GM12878 (cell line): ENCODE measurements around the gene TOMM40. TPM values are rescaled to one million over a fixed set of nuclear protein-coding genes. Genes with fewer than 3 reads are reported as not detected.

Experiments
- ATAC-seq: fragments of 200-7000 bp; cut with Tn5 transposase; 3 replicates; pipeline ENCODE4 v1.9.1; 2020; ENCODE audit warnings: mild to moderate bottlenecking, moderate library complexity
- BruUV-seq: library from RNA; stranded (reverse); fragments of 400-500 nt; replicated peaks from 2 replicates; lab custom pipeline; 2021; lab: Mats Ljungman, UMichigan
- CTCF ChIA-PET: fragments of 300-600 bp; sonication (Branson Sonifier 250); formaldehyde crosslinking; extraction: SDS; loops from one replicate; lab custom pipeline; 2021; ENCODE audit warnings: inconsistent platforms; lab: Yijun Ruan, JAX
- POLR2A ChIA-PET: fragments of 350-600 bp; formaldehyde crosslinking; extraction: SDS; loops from one replicate; lab custom pipeline; 2021; ENCODE audit warnings: inconsistent platforms; lab: Charles Lee
- RAD21 ChIA-PET: fragments of 300-600 bp; sonication (Branson Sonifier 250); formaldehyde crosslinking; loops from one replicate; lab custom pipeline; 2023; ENCODE audit warnings: antibody characterized with exemption; ENCODE audit not compliant: unreplicated experiment; lab: Charles Lee
- SMC1A ChIA-PET: fragments of 300-600 bp; sonication (Branson Sonifier 250); formaldehyde crosslinking; loops from one replicate; lab custom pipeline; 2023; ENCODE audit not compliant: unreplicated experiment, uncharacterized antibody; lab: Charles Lee
- DNase-seq: peaks from one replicate; pipeline ENCODE4 v3.0.0-alpha.2; 2011; ENCODE audit warnings: low read depth, low spot score
- FAIRE-seq: peaks from 3 replicates; lab custom pipeline; 2011; peaks lifted over from hg19 to GRCh38; lab: Jason Lieb, UNC
- H2AFZ ChIP-seq: 2 replicates; pipeline ENCODE4 v1.6.0; 2011; ENCODE audit warnings: low read depth, low read length, control low read depth; ENCODE audit not compliant: control insufficient read depth
- H3K27ac ChIP-seq: 2 replicates; pipeline ENCODE4 v1.5.1; 2011; ENCODE audit warnings: control low read depth; ENCODE audit not compliant: control insufficient read depth, insufficient read depth
- H3K27me3 ChIP-seq, 2 experiments: replicated peaks in 1 of 2; 2 replicates each; pipeline versions ENCODE4 v1.6.0 to v1.6.1; 2011; ENCODE audit warnings: low read length in 1 of 2; ENCODE audit not compliant: control insufficient read depth in 2 of 2, insufficient read depth in 2 of 2
- H3K36me3 ChIP-seq, 2 experiments: 2 replicates each; pipeline ENCODE4 v1.5.1; 2011; ENCODE audit warnings: low read length in 1 of 2; ENCODE audit not compliant: control insufficient read depth in 2 of 2, insufficient read depth in 2 of 2
- H3K4me1 ChIP-seq: 2 replicates; pipeline ENCODE4 v1.6.1; 2011; ENCODE audit warnings: mild to moderate bottlenecking, low read length, moderate library complexity, mixed read lengths; ENCODE audit not compliant: control insufficient read depth, insufficient read depth
- H3K4me2 ChIP-seq: 2 replicates; pipeline ENCODE4 v1.6.0; 2011; ENCODE audit warnings: control low read depth; ENCODE audit not compliant: control insufficient read depth, insufficient read depth
- H3K4me3 ChIP-seq: fragments of 200-600 bp; sonication (generic); 2 replicates; pipeline ENCODE4 v1.5.1; 2016
- H3K79me2 ChIP-seq: 2 replicates; pipeline ENCODE4 v1.6.0; 2011; ENCODE audit warnings: low read length; ENCODE audit not compliant: control insufficient read depth, insufficient read depth
- H3K9ac ChIP-seq: 2 replicates; pipeline ENCODE4 v1.8.0; 2011; ENCODE audit warnings: low read length, control low read depth, mixed read lengths; ENCODE audit not compliant: control insufficient read depth, insufficient read depth
- H3K9me3 ChIP-seq: replicated peaks from 3 replicates; pipeline ENCODE4 v1.5.1; 2011; ENCODE audit warnings: mild to moderate bottlenecking, low read length; ENCODE audit not compliant: control insufficient read depth, insufficient read depth
- H4K20me1 ChIP-seq: 2 replicates; pipeline ENCODE4 v1.6.0; 2011; ENCODE audit not compliant: control insufficient read depth, insufficient read depth
- BCL3 ChIP-seq: IDR thresholded peaks from 2 replicates; pipeline ENCODE4 v1.6.1; 2011; ENCODE audit warnings: borderline replicate concordance, low read depth, mild to moderate bottlenecking, moderate library complexity, low read length; ENCODE audit not compliant: insufficient read depth, poor library complexity, severe bottlenecking
- CBX3 ChIP-seq: fragments of 200-600 bp; sonication (generic); IDR thresholded peaks from 2 replicates; pipeline ENCODE4 v1.6.1; 2016; ENCODE audit warnings: low read depth, borderline replicate concordance
- CTCF ChIP-seq, 3 experiments: IDR thresholded peaks in 2 of 3; conservative IDR thresholded peaks in 1 of 3; 2 replicates each; pipeline ENCODE4 v1.5.1; 2011; ENCODE audit warnings: low read depth in 3 of 3, low read length in 3 of 3, mild to moderate bottlenecking in 3 of 3, control low read depth in 2 of 3, moderate library complexity in 2 of 3, inconsistent platforms in 1 of 3, mixed read lengths in 1 of 3; ENCODE audit not compliant: control insufficient read depth in 2 of 3, insufficient read depth in 1 of 3; ENCODE audit errors: extremely low read depth in 1 of 3
- ESRRA ChIP-seq: IDR thresholded peaks from 2 replicates; pipeline ENCODE4 v1.6.1; 2012; ENCODE audit warnings: mild to moderate bottlenecking, low read length, improper control_type of control experiment
- IKZF1 ChIP-seq: fragments of 450-650 bp; conservative IDR thresholded peaks from 2 replicates; pipeline ENCODE4 v1.6.1; 2017; ENCODE audit warnings: antibody characterized with exemption, mild to moderate bottlenecking
- NFYB ChIP-seq: IDR thresholded peaks from 2 replicates; pipeline ENCODE4 v1.6.1; 2011; ENCODE audit warnings: low read depth, mild to moderate bottlenecking, low read length, improper control_type of control experiment, moderate library complexity; ENCODE audit not compliant: insufficient read depth
- NR2C1 ChIP-seq: fragments of 450-650 bp; IDR thresholded peaks from 2 replicates; pipeline ENCODE4 v1.6.1; 2017; ENCODE audit warnings: antibody characterized with exemption, mild to moderate bottlenecking, moderate library complexity
- NR2F1 ChIP-seq: fragments of 450-650 bp; conservative IDR thresholded peaks from 2 replicates; pipeline ENCODE4 v1.6.1; 2017; ENCODE audit warnings: mild to moderate bottlenecking
- POLR2AphosphoS5 ChIP-seq: IDR thresholded peaks from 2 replicates; pipeline ENCODE4 v1.6.1; 2011; ENCODE audit warnings: mild to moderate bottlenecking, low read length, inconsistent platforms
- RB1 ChIP-seq: fragments of 450-650 bp; formaldehyde crosslinking; IDR thresholded peaks from 2 replicates; pipeline ENCODE4 v1.6.1; 2017; ENCODE audit warnings: mild to moderate bottlenecking, borderline replicate concordance
- RFX5 ChIP-seq: IDR thresholded peaks from 2 replicates; pipeline ENCODE4 v1.6.1; 2011; ENCODE audit warnings: low read depth, low read length, improper control_type of control experiment
- SREBF1 ChIP-seq: IDR thresholded peaks from 2 replicates; pipeline ENCODE4 v1.6.1; 2012; ENCODE audit warnings: mild to moderate bottlenecking, low read length
- YBX1 ChIP-seq: fragments of 450-650 bp; IDR thresholded peaks from 2 replicates; pipeline ENCODE4 v1.6.1; 2016; ENCODE audit warnings: antibody characterized with exemption
- ZNF24 ChIP-seq: fragments of 450-650 bp; IDR thresholded peaks from 2 replicates; pipeline ENCODE4 v1.6.1; 2017; ENCODE audit warnings: antibody characterized with exemption, mild to moderate bottlenecking
- ZNF622 ChIP-seq: fragments of 450-650 bp; IDR thresholded peaks from 2 replicates; pipeline ENCODE4 v1.6.1; 2017; ENCODE audit warnings: mild to moderate bottlenecking, inconsistent platforms
- WGBS: methylation state at CpG from one replicate; pipeline ENCODE4 v1.1.6; 2016; ENCODE audit warnings: low lambda C conversion rate; ENCODE audit not compliant: insufficient replicate concordance, insufficient coverage; ENCODE audit errors: missing lambda C conversion rate; 5-methylcytosine and 5-hydroxymethylcytosine counted together
- in situ Hi-C: fragments of 300-500 bp; cut with MboI; formaldehyde crosslinking; loops from 9 replicates; pipeline ENCODE4 v1.14.3; 2018; ENCODE audit warnings: mixed read lengths
- intact Hi-C: fragments of 100-400 bp; cut with micrococcal nuclease; formaldehyde crosslinking; loops from one replicate; pipeline ENCODE4 v1.14.2; 2022; ENCODE audit not compliant: unreplicated experiment
- polyA plus RNA-seq, 11 experiments: library from polyadenylated mRNA; depleted of rRNA in 4 of 11; unstranded in 6 of 11; stranded (reverse) in 5 of 11; fragments of >200 nt; fragmentation: Nextera tagmentation in 4 of 11; fragmentation: Illumina TruSeq in 1 of 11; extraction: Ambion mirVana in 4 of 11; extraction: Trizol in 1 of 11; gene quantifications; 1 replicate in 1 of 11; 2 replicates in 10 of 11; pipeline versions ENCODE4 v1.2.1 to v1.2.3, GENCODE V29; 2011 to 2016; ENCODE audit warnings: inconsistent platforms in 2 of 11, missing spikeins in 2 of 11, low read depth in 1 of 11
- total RNA-seq, 4 experiments: library from RNA; depleted of rRNA in 3 of 4; stranded (reverse); fragments of >200 nt in 3 of 4; fragmentation: Illumina TruSeq in 1 of 4; extraction: Trizol in 1 of 4; gene quantifications; 2 replicates each; pipeline versions ENCODE4 v1.2.1 to v1.2.3, GENCODE V29; 2013 to 2021
- TF ChIP-seq, protein P1 (sequence below): fragments of 450-650 bp; IDR thresholded peaks from 2 replicates; pipeline ENCODE4 v1.6.1; 2014; ENCODE audit warnings: mild to moderate bottlenecking
- TF ChIP-seq, protein P2 (sequence below): fragments of 450-650 bp; IDR thresholded peaks from 2 replicates; pipeline ENCODE4 v1.6.1; 2016; ENCODE audit warnings: mild to moderate bottlenecking, moderate library complexity, borderline replicate concordance

TOMM40 gene
- total and polyA plus RNA-seq, 10 of the 15 experiments (the other 5 are each of a cell fraction or from before 2014, with no cell fraction given) = 0.85 to 221 (median 99.9) TPM

DNA sequence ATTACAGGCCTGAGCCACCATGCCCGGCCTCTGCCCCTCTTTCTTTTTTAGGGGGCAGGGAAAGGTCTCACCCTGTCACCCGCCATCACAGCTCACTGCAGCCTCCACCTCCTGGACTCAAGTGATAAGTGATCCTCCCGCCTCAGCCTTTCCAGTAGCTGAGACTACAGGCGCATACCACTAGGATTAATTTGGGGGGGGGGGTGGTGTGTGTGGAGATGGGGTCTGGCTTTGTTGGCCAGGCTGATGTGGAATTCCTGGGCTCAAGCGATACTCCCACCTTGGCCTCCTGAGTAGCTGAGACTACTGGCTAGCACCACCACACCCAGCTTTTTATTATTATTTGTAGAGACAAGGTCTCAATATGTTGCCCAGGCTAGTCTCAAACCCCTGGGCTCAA lies 18.7 kb downstream of the TOMM40 start:
- FAIRE-seq (no peak), DNase-seq (no peak), ATAC-seq (no peak)
- ChIA-PET SMC1A (interaction anchor here (1.0 kb wide), 1 partner anchor 337 kb away, joined by 3 read pairs; no protein-coding TSS in a partner anchor), CTCF (interaction anchor here (0.7 to 5.1 kb wide), 4 partner anchors 42 to 209 kb away, joined by 3 to 37 read pairs (median 3); no protein-coding TSS in a partner anchor), POLR2A (interaction anchor here (0.6 to 0.7 kb wide), 3 partner anchors 48 to 222 kb away, joined by 3 read pairs; no protein-coding TSS in a partner anchor), RAD21 (interaction anchor here (1.2 kb wide), 2 partner anchors 20 to 150 kb away, joined by 3 to 4 read pairs; no protein-coding TSS in a partner anchor)
- Histone ChIP-seq H3K79me2 (no peaks in the 10 kb centered on the region), H3K9me3 (no peaks in the 10 kb centered on the region), H3K27ac (no peak overlapping the region), H3K4me3 (no peak overlapping the region), H3K36me3 (no peaks in the 10 kb centered on the region), H3K27me3 (no peaks in the 10 kb centered on the region; a peak in 1 of 4 replicates), H4K20me1 (no peaks in the 10 kb centered on the region), H2AFZ (no peak overlapping the region), H3K4me1 (0 out of 2 replicates have a peak, but pooled peaks cover 3% of the 10 kb centered on the region), H3K4me2 (no peak overlapping the region), H3K9ac (no peak overlapping the region)
- in situ Hi-C loops = loop anchor here (10.0 kb wide), 2 partner anchors 45 to 425 kb away; partner anchors contain the start of gene CLPTM1
- WGBS = 57% methylated on average over 5 of the region's 5 CpGs
- no TSS peak for BruUV-seq
- intact Hi-C loops = loop anchor here (5.0 kb wide), 1 partner anchor 428 kb away; no protein-coding TSS in a partner anchor
- TF ChIP-seq IKZF1 (no peak), YBX1 (no peak), ESRRA (no peak), ZNF24 (no peak), NR2C1 (no peak), RFX5 (no peak), RB1 (no peak), CBX3 (no peak), SREBF1 (no peak), POLR2AphosphoS5 (no peak), BCL3 (no peak), NR2F1 (no peak), NFYB (no peak), ZNF622 (no peak), CTCF (IDR thresholded peaks at IDR 0.05 in 2 of 3, conservative IDR thresholded peaks at IDR 0.05 in 1 of 3; ENCODE audit: control insufficient read depth in 2 of 3, extremely low read depth in 1 of 3, insufficient read depth in 1 of 3, low read depth in 3 of 3, low read length in 3 of 3) (no peak)
- TF ChIP-seq, protein P1, sequence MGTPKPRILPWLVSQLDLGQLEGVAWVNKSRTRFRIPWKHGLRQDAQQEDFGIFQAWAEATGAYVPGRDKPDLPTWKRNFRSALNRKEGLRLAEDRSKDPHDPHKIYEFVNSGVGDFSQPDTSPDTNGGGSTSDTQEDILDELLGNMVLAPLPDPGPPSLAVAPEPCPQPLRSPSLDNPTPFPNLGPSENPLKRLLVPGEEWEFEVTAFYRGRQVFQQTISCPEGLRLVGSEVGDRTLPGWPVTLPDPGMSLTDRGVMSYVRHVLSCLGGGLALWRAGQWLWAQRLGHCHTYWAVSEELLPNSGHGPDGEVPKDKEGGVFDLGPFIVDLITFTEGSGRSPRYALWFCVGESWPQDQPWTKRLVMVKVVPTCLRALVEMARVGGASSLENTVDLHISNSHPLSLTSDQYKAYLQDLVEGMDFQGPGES = no peak
- TF ChIP-seq, protein P2, sequence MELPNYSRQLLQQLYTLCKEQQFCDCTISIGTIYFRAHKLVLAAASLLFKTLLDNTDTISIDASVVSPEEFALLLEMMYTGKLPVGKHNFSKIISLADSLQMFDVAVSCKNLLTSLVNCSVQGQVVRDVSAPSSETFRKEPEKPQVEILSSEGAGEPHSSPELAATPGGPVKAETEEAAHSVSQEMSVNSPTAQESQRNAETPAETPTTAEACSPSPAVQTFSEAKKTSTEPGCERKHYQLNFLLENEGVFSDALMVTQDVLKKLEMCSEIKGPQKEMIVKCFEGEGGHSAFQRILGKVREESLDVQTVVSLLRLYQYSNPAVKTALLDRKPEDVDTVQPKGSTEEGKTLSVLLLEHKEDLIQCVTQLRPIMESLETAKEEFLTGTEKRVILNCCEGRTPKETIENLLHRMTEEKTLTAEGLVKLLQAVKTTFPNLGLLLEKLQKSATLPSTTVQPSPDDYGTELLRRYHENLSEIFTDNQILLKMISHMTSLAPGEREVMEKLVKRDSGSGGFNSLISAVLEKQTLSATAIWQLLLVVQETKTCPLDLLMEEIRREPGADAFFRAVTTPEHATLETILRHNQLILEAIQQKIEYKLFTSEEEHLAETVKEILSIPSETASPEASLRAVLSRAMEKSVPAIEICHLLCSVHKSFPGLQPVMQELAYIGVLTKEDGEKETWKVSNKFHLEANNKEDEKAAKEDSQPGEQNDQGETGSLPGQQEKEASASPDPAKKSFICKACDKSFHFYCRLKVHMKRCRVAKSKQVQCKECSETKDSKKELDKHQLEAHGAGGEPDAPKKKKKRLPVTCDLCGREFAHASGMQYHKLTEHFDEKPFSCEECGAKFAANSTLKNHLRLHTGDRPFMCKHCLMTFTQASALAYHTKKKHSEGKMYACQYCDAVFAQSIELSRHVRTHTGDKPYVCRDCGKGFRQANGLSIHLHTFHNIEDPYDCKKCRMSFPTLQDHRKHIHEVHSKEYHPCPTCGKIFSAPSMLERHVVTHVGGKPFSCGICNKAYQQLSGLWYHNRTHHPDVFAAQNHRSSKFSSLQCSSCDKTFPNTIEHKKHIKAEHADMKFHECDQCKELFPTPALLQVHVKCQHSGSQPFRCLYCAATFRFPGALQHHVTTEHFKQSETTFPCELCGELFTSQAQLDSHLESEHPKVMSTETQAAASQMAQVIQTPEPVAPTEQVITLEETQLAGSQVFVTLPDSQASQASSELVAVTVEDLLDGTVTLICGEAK = no peak
